Natural killer cell (primary cell): ENCODE data around the gene FGF4. TPM values are rescaled to one million over a fixed set of nuclear protein-coding genes. Genes with fewer than 3 reads are reported as not detected.
"Not testable (repeated sequence)": the region's sequence is repeated elsewhere in the genome, so short reads cannot be mapped to it uniquely, and the experiment has no call there.

ENCODE experiments used
- ATAC-seq, 3 donors: fragments of 150-1000 bp in 2 of 3; fragments of 200-7000 bp in 1 of 3; cut with Tn5 transposase; 1 replicate in 1 of 3; 2 replicates in 2 of 3; pipeline ENCODE4 v1.10.0; 2021; ENCODE audit warnings: mild to moderate bottlenecking in 2 of 3, moderate library complexity in 2 of 3
- DNase-seq, 2 donors: peaks; one replicate each; pipeline versions ENCODE4 v3.0.0 to v3.0.0-alpha.2; 2013 to 2021; ENCODE audit warnings: mixed read lengths in 1 of 2
- H3K27ac ChIP-seq: one replicate; pipeline ENCODE4 v1.5.1; 2013; ENCODE audit warnings: mild to moderate bottlenecking, low read length
- H3K27me3 ChIP-seq: one replicate; pipeline ENCODE4 v1.6.1; 2013; ENCODE audit warnings: low read length; ENCODE audit not compliant: control insufficient read depth, insufficient read depth
- H3K36me3 ChIP-seq: one replicate; pipeline ENCODE4 v1.6.1; 2013; ENCODE audit warnings: low read length; ENCODE audit not compliant: control insufficient read depth, insufficient read depth
- H3K4me1 ChIP-seq: one replicate; pipeline ENCODE4 v1.6.1; 2013; ENCODE audit warnings: low read length; ENCODE audit not compliant: control insufficient read depth, insufficient read depth
- H3K4me3 ChIP-seq: one replicate; pipeline ENCODE4 v1.5.1; 2013; ENCODE audit warnings: low read length
- H3K9me3 ChIP-seq: one replicate; pipeline ENCODE4 v1.6.1; 2013; ENCODE audit warnings: low read length; ENCODE audit not compliant: control insufficient read depth, insufficient read depth
- H3K27ac Mint-ChIP-seq, 2 donors: one replicate each; pipeline ENCODE4 v1.8.0; 2022; ENCODE audit warnings: mild to moderate bottlenecking in 2 of 2, mixed read lengths in 2 of 2, moderate library complexity in 1 of 2
- H3K27me3 Mint-ChIP-seq, 2 donors: one replicate each; pipeline ENCODE4 v1.8.0; 2022; ENCODE audit warnings: low read depth in 2 of 2, mixed read lengths in 2 of 2
- H3K36me3 Mint-ChIP-seq: one replicate; pipeline ENCODE4 v1.8.0; 2022; ENCODE audit warnings: mixed read lengths
- H3K4me1 Mint-ChIP-seq, 2 donors: one replicate each; pipeline ENCODE4 v1.8.0; 2022; ENCODE audit warnings: mixed read lengths in 2 of 2
- H3K4me3 Mint-ChIP-seq: one replicate; pipeline ENCODE4 v1.8.0; 2022; ENCODE audit warnings: mild to moderate bottlenecking, moderate library complexity, mixed read lengths
- H3K9me3 Mint-ChIP-seq, 2 donors: one replicate each; pipeline ENCODE4 v1.8.0; 2022; ENCODE audit warnings: mixed read lengths in 2 of 2
- CTCF ChIP-seq: fragments of 200-600 bp; IDR thresholded peaks from one replicate; pipeline ENCODE4 v1.8.0; 2022; ENCODE audit warnings: antibody characterized with exemption
- WGBS: methylation state at CpG from one replicate; pipeline ENCODE4 v1.1.7; 2013; ENCODE audit warnings: missing lambda C conversion rate; ENCODE audit not compliant: insufficient coverage; 5-methylcytosine and 5-hydroxymethylcytosine counted together
- intact Hi-C: fragments of 100-400 bp; cut with micrococcal nuclease; formaldehyde crosslinking; loops from one replicate; pipeline ENCODE4 v1.14.2; 2022
- total RNA-seq, 4 donors: library from RNA; stranded (reverse); fragments of 120-200 nt in 1 of 4; gene quantifications; one replicate each; pipeline versions ENCODE4 v1.2.3 to v1.2.4, GENCODE V29; 2013 to 2022

The FGF4 gene
- total RNA-seq, 3 donors from 2014 or later (not counting 1 experiment from before 2014, with no cell fraction given) = not detected

DNA sequence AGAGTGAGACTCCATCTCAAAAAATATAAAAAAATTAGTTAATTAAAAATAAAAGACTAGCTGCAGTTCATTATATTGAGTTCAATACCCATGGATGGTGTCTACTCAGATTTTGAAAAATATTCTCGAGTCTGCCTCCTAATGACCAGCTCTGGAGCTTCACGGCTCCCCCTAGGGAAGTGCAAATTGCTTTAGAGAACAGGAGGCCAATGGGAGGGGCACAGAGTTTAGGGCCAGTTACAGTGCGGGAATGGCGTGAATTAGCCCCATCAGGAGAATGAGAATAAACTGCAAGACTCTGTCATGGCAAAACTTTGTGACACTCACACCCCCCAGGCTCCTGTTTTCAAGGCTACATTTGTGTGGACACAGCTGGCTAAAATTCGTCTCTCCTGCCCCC, 4.6 kb downstream of the FGF4 start:
- Mint-ChIP-seq H3K27me3 (peaks cover 13 to 30% of the 10 kb centered on the region in 2 donors), H3K4me1 (no peaks in the 10 kb centered on the region), H3K9me3 (no peaks in the 10 kb centered on the region), H3K4me3 (no peak overlapping the region), H3K27ac (no peak overlapping the region), H3K36me3 (no peaks in the 10 kb centered on the region)
- no peak for DNase-seq
- H3K27me3 ChIP-seq = no peaks in the 10 kb centered on the region
- no peaks in the 10 kb centered on the region for H3K36me3 ChIP-seq
- no peak for TF ChIP-seq CTCF
- H3K9me3 ChIP-seq = no peaks in the 10 kb centered on the region
- intact Hi-C loops = no loop called here
- H3K27ac ChIP-seq = no peak overlapping the region
- H3K4me3 ChIP-seq = no peak overlapping the region
- H3K4me1 ChIP-seq = no peaks in the 10 kb centered on the region
- 12% methylated on average over 5 of the region's 5 CpGs for WGBS
- ATAC-seq = no peak

- 85% methylated on average over 10 of the region's 10 CpGs for WGBS
- H3K27me3 ChIP-seq = no peaks in the 10 kb centered on the region
- H3K4me1 ChIP-seq = no peaks in the 10 kb centered on the region
- ATAC-seq (no peak), DNase-seq (no peak)
- Mint-ChIP-seq H3K27me3 (peaks cover 10 to 11% of the 10 kb centered on the region in 2 donors), H3K4me3 (no peak overlapping the region), H3K36me3 (no peaks in the 10 kb centered on the region), H3K4me1 (no peaks in the 10 kb centered on the region), H3K9me3 (no peaks in the 10 kb centered on the region), H3K27ac (no peak overlapping the region)
- H3K27ac ChIP-seq = no peak overlapping the region
- TF ChIP-seq CTCF = no peak
- H3K4me3 ChIP-seq = no peak overlapping the region
- no peaks in the 10 kb centered on the region for H3K9me3 ChIP-seq
- H3K36me3 ChIP-seq = no peaks in the 10 kb centered on the region
- intact Hi-C loops = no loop called here
Observed at GRCh38 chr11:69765498-69765995, 9.6 kb downstream of the FGF4 start.

DNA sequence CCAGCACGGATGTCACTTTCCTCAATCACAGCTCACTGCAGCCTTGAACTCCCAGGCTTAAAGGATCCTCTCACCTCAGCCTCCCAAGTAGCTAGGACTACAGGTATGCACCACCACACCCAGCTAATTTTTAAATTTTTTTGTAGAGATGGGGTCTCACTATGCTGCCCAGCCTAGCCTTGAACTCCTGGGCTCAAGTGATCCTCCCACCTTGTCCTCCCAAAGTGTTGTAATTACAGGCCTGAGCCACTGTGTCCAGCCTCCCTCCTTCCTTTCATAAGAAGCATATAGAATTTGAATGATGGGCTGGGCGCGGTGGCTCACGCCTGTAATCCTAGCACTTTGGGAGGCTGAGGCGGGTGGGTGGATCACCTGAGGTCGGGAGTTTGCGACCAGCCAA, 10.2 kb downstream of the FGF4 start:
- H3K36me3 ChIP-seq, H3K4me3 Mint-ChIP-seq, H3K27ac Mint-ChIP-seq, H3K9me3 ChIP-seq, H3K27ac ChIP-seq, H3K4me1 ChIP-seq, H3K36me3 Mint-ChIP-seq, intact Hi-C loops, DNase-seq, H3K27me3 ChIP-seq, H3K4me1 Mint-ChIP-seq, ATAC-seq, H3K4me3 ChIP-seq, H3K9me3 Mint-ChIP-seq: not testable (repeated sequence)
- peaks cover 9 to 11% of the 10 kb centered on the region in 2 donors for H3K27me3 Mint-ChIP-seq
- WGBS = 92% methylated on average over 7 of the region's 7 CpGs

- Histone ChIP-seq H3K4me1 (no peaks in the 10 kb centered on the region), H3K4me3 (no peak overlapping the region), H3K9me3 (peaks cover 6% of the 10 kb centered on the region), H3K36me3 (no peaks in the 10 kb centered on the region), H3K27me3 (no peaks in the 10 kb centered on the region), H3K27ac (no peak overlapping the region)
- DNase-seq (no peak), ATAC-seq (no peak)
- peaks cover 0 to 6% of the 10 kb centered on the region in 2 donors for H3K27me3 Mint-ChIP-seq
- no peaks in the 10 kb centered on the region for H3K9me3 Mint-ChIP-seq
- WGBS = 52% methylated on average over 4 of the region's 4 CpGs
- no peaks in the 10 kb centered on the region for H3K36me3 Mint-ChIP-seq
- no peaks in the 10 kb centered on the region for H3K4me1 Mint-ChIP-seq
- intact Hi-C loops = no loop called here
- TF ChIP-seq CTCF = no peak
- H3K4me3 Mint-ChIP-seq = no peak overlapping the region
- no peak overlapping the region for H3K27ac Mint-ChIP-seq
Observed at GRCh38 chr11:69760319-69760718, 14.8 kb downstream of the FGF4 start.
